OCI-LY7 (cell line): ENCODE measurements around the gene DBI. TPM values are rescaled to one million over a fixed set of nuclear protein-coding genes. Genes with fewer than 3 reads are reported as not detected.

Experiments
- BruUV-seq: library from RNA; stranded (reverse); fragments of 400-500 nt; replicated peaks from 2 replicates; lab custom pipeline; 2021; lab: Mats Ljungman, UMichigan
- CTCF ChIA-PET: fragments of 300-600 bp; sonication (Branson Sonifier 250); formaldehyde crosslinking; loops from one replicate; lab custom pipeline; 2022; ENCODE audit warnings: antibody characterized with exemption; ENCODE audit not compliant: unreplicated experiment; lab: Charles Lee
- POLR2A ChIA-PET: fragments of 300-600 bp; sonication (Branson Sonifier 250); formaldehyde crosslinking; loops from one replicate; lab custom pipeline; 2022; ENCODE audit warnings: antibody characterized with exemption; lab: Charles Lee
- DNase-seq: peaks from one replicate; pipeline ENCODE4 v3.0.0-alpha.2; 2015; ENCODE audit warnings: low spot score
- H2AFZ ChIP-seq: fragments of 200-600 bp; sonication (generic), shearing (Covaris generic); 2 replicates; pipeline ENCODE4 v1.6.1; 2014; ENCODE audit warnings: mild to moderate bottlenecking, antibody characterized with exemption, low read length, moderate library complexity
- H3K27ac ChIP-seq: fragments of 200-600 bp; sonication (generic); 2 replicates; pipeline ENCODE4 v1.5.1; 2014; ENCODE audit warnings: mixed run types, low read depth, mild to moderate bottlenecking, moderate library complexity, low read length, inconsistent platforms; ENCODE audit not compliant: poor library complexity, severe bottlenecking
- H3K36me3 ChIP-seq: fragments of 200-600 bp; sonication (generic); 2 replicates; pipeline ENCODE4 v1.6.1; 2014; ENCODE audit warnings: mild to moderate bottlenecking, antibody characterized with exemption, low read length, moderate library complexity, mixed read lengths; ENCODE audit not compliant: insufficient read depth
- H3K4me1 ChIP-seq: fragments of 200-600 bp; sonication (generic); 2 replicates; pipeline ENCODE4 v1.5.1; 2014; ENCODE audit warnings: mild to moderate bottlenecking, low read length; ENCODE audit not compliant: insufficient read depth, poor library complexity, severe bottlenecking
- H3K4me2 ChIP-seq: fragments of 200-600 bp; sonication (generic); 2 replicates; pipeline ENCODE4 v1.6.1; 2014; ENCODE audit warnings: mild to moderate bottlenecking, low read length
- H3K4me3 ChIP-seq: fragments of 200-600 bp; sonication (generic); 2 replicates; pipeline ENCODE4 v1.5.1; 2014; ENCODE audit warnings: mild to moderate bottlenecking, low read depth, low read length; ENCODE audit not compliant: poor library complexity, severe bottlenecking
- H3K79me2 ChIP-seq: fragments of 200-600 bp; sonication (generic); 2 replicates; pipeline ENCODE4 v1.6.1; 2016; ENCODE audit warnings: low read depth, mild to moderate bottlenecking, low read length, moderate library complexity, mixed read lengths; ENCODE audit not compliant: insufficient read depth
- H3K9me2 ChIP-seq: fragments of 200-600 bp; sonication (generic); 2 replicates; pipeline ENCODE4 v1.6.1; 2016; ENCODE audit warnings: mild to moderate bottlenecking, low read length, mixed read lengths; ENCODE audit not compliant: insufficient read depth
- H3K9me3 ChIP-seq: fragments of 200-600 bp; sonication (generic); 2 replicates; pipeline ENCODE4 v1.6.1; 2014; ENCODE audit warnings: mild to moderate bottlenecking, mixed run types, low read length, mixed read lengths
- H4K20me1 ChIP-seq: fragments of 200-600 bp; sonication (generic); 2 replicates; pipeline ENCODE4 v1.6.1; 2014; ENCODE audit warnings: mild to moderate bottlenecking, antibody characterized with exemption, low read length, moderate library complexity, mixed read lengths; ENCODE audit not compliant: insufficient read depth
- EZH2phosphoT487 ChIP-seq: fragments of 200-600 bp; sonication (generic); IDR thresholded peaks from 2 replicates; pipeline ENCODE4 v1.6.1; 2018; ENCODE audit warnings: low read depth, borderline replicate concordance, mild to moderate bottlenecking, mixed run types, antibody characterized with exemption, low read length, moderate library complexity, mixed read lengths
- intact Hi-C: fragments of 100-400 bp; cut with micrococcal nuclease; formaldehyde crosslinking; loops from one replicate; pipeline ENCODE4 v1.10.0; 2022; ENCODE audit not compliant: unreplicated experiment
- total RNA-seq, 2 experiments: library from RNA; depleted of rRNA in 1 of 2; stranded (reverse); fragments of >200 nt in 1 of 2; shearing (Covaris generic) in 1 of 2; gene quantifications; 2 replicates each; pipeline ENCODE4 v1.2.3, GENCODE V29; 2014 to 2022
- TF ChIP-seq, protein P1 (sequence below): fragments of 200-600 bp; sonication (generic); conservative IDR thresholded peaks from 2 replicates; pipeline ENCODE4 v1.5.1; 2014; ENCODE audit warnings: mild to moderate bottlenecking, antibody characterized with exemption, low read length, moderate library complexity, mixed read lengths

The DBI gene
- total RNA-seq, 2 experiments from 2014 or later: 293 to 309 TPM

- Histone ChIP-seq H4K20me1 (no peaks in the 10 kb centered on the region), H3K36me3 (no peaks in the 10 kb centered on the region), H3K27ac (peak overlapping the region; percentile 44), H3K79me2 (no peaks in the 10 kb centered on the region), H3K4me3 (no peak overlapping the region), H2AFZ (peak overlapping the region; percentile 79; the same call in 1 of the 2 replicates), H3K4me1 (peaks cover 39% of the 10 kb centered on the region), H3K9me3 (no peaks in the 10 kb centered on the region), H3K4me2 (peak overlapping the region; percentile 52), H3K9me2 (no peaks in the 10 kb centered on the region)
- CTCF ChIA-PET: no interaction called here
- TF ChIP-seq, protein P1, sequence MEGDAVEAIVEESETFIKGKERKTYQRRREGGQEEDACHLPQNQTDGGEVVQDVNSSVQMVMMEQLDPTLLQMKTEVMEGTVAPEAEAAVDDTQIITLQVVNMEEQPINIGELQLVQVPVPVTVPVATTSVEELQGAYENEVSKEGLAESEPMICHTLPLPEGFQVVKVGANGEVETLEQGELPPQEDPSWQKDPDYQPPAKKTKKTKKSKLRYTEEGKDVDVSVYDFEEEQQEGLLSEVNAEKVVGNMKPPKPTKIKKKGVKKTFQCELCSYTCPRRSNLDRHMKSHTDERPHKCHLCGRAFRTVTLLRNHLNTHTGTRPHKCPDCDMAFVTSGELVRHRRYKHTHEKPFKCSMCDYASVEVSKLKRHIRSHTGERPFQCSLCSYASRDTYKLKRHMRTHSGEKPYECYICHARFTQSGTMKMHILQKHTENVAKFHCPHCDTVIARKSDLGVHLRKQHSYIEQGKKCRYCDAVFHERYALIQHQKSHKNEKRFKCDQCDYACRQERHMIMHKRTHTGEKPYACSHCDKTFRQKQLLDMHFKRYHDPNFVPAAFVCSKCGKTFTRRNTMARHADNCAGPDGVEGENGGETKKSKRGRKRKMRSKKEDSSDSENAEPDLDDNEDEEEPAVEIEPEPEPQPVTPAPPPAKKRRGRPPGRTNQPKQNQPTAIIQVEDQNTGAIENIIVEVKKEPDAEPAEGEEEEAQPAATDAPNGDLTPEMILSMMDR: no peak
- no peak for TF ChIP-seq EZH2phosphoT487
- BruUV-seq: no TSS peak
- POLR2A ChIA-PET: interaction anchor here (0.7 to 1.8 kb wide), 6 partner anchors 12 to 29 kb away, joined by 3 to 9 read pairs (median 4); partner anchors contain the start of genes C2orf76 and DBI
- intact Hi-C loops: no loop called here
- DNase-seq: no peak
Observed at GRCh38 chr2:119338272-119338671, 28.5 kb upstream of the DBI start.

GRCh38 chr2:119338826-119339561 is 27.8 kb upstream of the DBI start:
- CTCF ChIA-PET: interaction anchor here (1.7 kb wide), 1 partner anchor 10 kb away, joined by 4 read pairs; no protein-coding TSS in a partner anchor
- H2AFZ ChIP-seq: peak overlapping the region; percentile 79
- H4K20me1 ChIP-seq: no peaks in the 10 kb centered on the region
- intact Hi-C loops: no loop called here
- peak; percentile 66 for DNase-seq
- POLR2A ChIA-PET: interaction anchor here (0.7 to 2.3 kb wide), 8 partner anchors 9 to 30 kb away, joined by 3 to 28 read pairs (median 4); partner anchors contain the start of genes C2orf76 and DBI
- TF ChIP-seq, protein P1: no peak
- TF ChIP-seq EZH2phosphoT487: no peak
- peak overlapping the region; percentile 44 for H3K27ac ChIP-seq
- BruUV-seq: TSS peak; percentile 56
- H3K9me2 ChIP-seq: no peaks in the 10 kb centered on the region
- H3K36me3 ChIP-seq: no peaks in the 10 kb centered on the region
- peak overlapping the region; percentile 52 for H3K4me2 ChIP-seq
- peak overlapping the region; percentile 18 for H3K4me3 ChIP-seq
- H3K9me3 ChIP-seq: no peaks in the 10 kb centered on the region
- H3K4me1 ChIP-seq: peaks cover 38% of the 10 kb centered on the region
- H3K79me2 ChIP-seq: no peaks in the 10 kb centered on the region

DNA sequence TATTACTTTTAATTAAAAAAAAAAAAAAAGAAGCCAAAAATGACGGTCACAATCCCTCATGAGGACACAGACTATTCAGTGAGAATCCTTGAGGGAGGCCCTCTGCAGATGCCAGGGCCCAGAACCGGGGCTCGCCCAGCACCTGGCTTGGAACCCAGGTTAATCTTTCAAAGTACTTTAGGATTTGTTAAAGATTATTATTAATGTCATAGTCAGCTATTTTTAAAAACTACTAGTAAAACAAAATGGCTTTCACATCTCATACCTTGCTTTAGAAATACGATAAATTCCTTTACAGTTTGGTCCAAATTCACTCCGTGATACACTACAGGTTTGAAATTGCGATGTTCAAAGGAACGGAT is 27.2 kb upstream of the DBI start:
- H3K27ac ChIP-seq: peak overlapping the region; percentile 44
- H2AFZ ChIP-seq: peak overlapping the region; percentile 79
- BruUV-seq: no TSS peak
- no peak for DNase-seq
- intact Hi-C loops: no loop called here
- CTCF ChIA-PET: interaction anchor here (1.7 kb wide), 1 partner anchor 10 kb away, joined by 4 read pairs; no protein-coding TSS in a partner anchor
- POLR2A ChIA-PET: interaction anchor here (0.8 to 2.3 kb wide), 6 partner anchors 8 to 29 kb away, joined by 3 to 28 read pairs (median 3); no protein-coding TSS in a partner anchor
- peaks cover 32% of the 10 kb centered on the region for H3K4me1 ChIP-seq
- peak overlapping the region; percentile 52 for H3K4me2 ChIP-seq
- H3K4me3 ChIP-seq: no peak overlapping the region
- H3K9me2 ChIP-seq: no peaks in the 10 kb centered on the region
- no peak for TF ChIP-seq EZH2phosphoT487
- TF ChIP-seq, protein P1: no peak
- no peaks in the 10 kb centered on the region for H3K79me2 ChIP-seq
- H3K36me3 ChIP-seq: no peaks in the 10 kb centered on the region
- H3K9me3 ChIP-seq: no peaks in the 10 kb centered on the region
- no peaks in the 10 kb centered on the region for H4K20me1 ChIP-seq
